DND-41 (cell line): ENCODE results near the gene INAFM1.

ENCODE experiments used
- ATAC-seq: fragments of 200-7000 bp; cut with Tn5 transposase; 3 replicates; pipeline ENCODE4 v1.9.1; 2021; ENCODE audit warnings: low read depth; ENCODE audit not compliant: insufficient read depth
- DNase-seq: peaks from one replicate; pipeline ENCODE4 v3.0.0-alpha.2; 2020
- H2AFZ ChIP-seq: 2 replicates; pipeline ENCODE4 v1.6.0; 2012; ENCODE audit warnings: low read depth, low read length
- H3K27ac ChIP-seq: 2 replicates; pipeline ENCODE4 v1.5.1; 2012; ENCODE audit warnings: low read length, inconsistent platforms
- H3K27me3 ChIP-seq: fragments of 200-600 bp; sonication (generic); 2 replicates; pipeline ENCODE4 v1.6.0; 2012; ENCODE audit warnings: low read length, mild to moderate bottlenecking, inconsistent platforms; ENCODE audit not compliant: insufficient read depth, poor library complexity
- H3K36me3 ChIP-seq: 2 replicates; pipeline ENCODE4 v1.5.1; 2012; ENCODE audit warnings: low read length, inconsistent platforms; ENCODE audit not compliant: insufficient read depth
- H3K4me1 ChIP-seq: 2 replicates; pipeline ENCODE4 v1.5.1; 2012; ENCODE audit warnings: mild to moderate bottlenecking, low read length; ENCODE audit not compliant: insufficient read depth
- H3K4me2 ChIP-seq: 2 replicates; pipeline ENCODE4 v1.6.0; 2012; ENCODE audit warnings: mild to moderate bottlenecking, moderate library complexity, low read length, inconsistent platforms; ENCODE audit not compliant: insufficient read depth
- H3K4me3 ChIP-seq, 2 experiments: fragments of 200-600 bp in 1 of 2; shearing (Covaris generic) in 1 of 2; 2 replicates each; pipeline ENCODE4 v1.5.1; 2012 to 2016; ENCODE audit warnings: inconsistent platforms in 2 of 2, low read length in 2 of 2, mild to moderate bottlenecking in 2 of 2, low read depth in 1 of 2, moderate library complexity in 1 of 2
- H3K79me2 ChIP-seq: 2 replicates; pipeline ENCODE4 v1.6.0; 2012; ENCODE audit warnings: low read length, inconsistent platforms; ENCODE audit not compliant: insufficient read depth
- H3K9ac ChIP-seq: 2 replicates; pipeline ENCODE4 v1.6.0; 2012; ENCODE audit warnings: low read depth, mild to moderate bottlenecking, inconsistent platforms, low read length, moderate library complexity
- H3K9me3 ChIP-seq: 2 replicates; pipeline ENCODE4 v1.5.1; 2012; ENCODE audit warnings: low read length, moderate library complexity, mild to moderate bottlenecking, inconsistent platforms; ENCODE audit not compliant: insufficient read depth, severe bottlenecking
- H4K20me1 ChIP-seq: 2 replicates; pipeline ENCODE4 v1.6.0; 2012; ENCODE audit warnings: low read length; ENCODE audit not compliant: insufficient read depth
- CTCF ChIP-seq: IDR thresholded peaks from 2 replicates; pipeline ENCODE4 v1.5.1; 2012; ENCODE audit warnings: borderline replicate concordance, low read length, moderate library complexity, mild to moderate bottlenecking; ENCODE audit not compliant: poor library complexity, severe bottlenecking; ENCODE audit errors: extremely low read depth
- EZH2 ChIP-seq: IDR thresholded peaks from 3 replicates; pipeline ENCODE4 v1.6.1; 2012; ENCODE audit warnings: borderline replicate concordance, low read depth, mild to moderate bottlenecking, moderate library complexity, low read length, inconsistent platforms; ENCODE audit not compliant: severe bottlenecking

Gene INAFM1

GRCh38 chr19:47267350-47267759, 7.3 kb upstream of the INAFM1 start:
- Histone ChIP-seq H3K9me3 (no peaks in the 10 kb centered on the region), H3K9ac (no peak overlapping the region), H3K79me2 (no peaks in the 10 kb centered on the region), H3K36me3 (peaks cover 44% of the 10 kb centered on the region), H3K4me1 (peaks cover 6% of the 10 kb centered on the region), H3K4me3 (no peak overlapping the region), H3K27me3 (no peaks in the 10 kb centered on the region), H3K27ac (no peak overlapping the region; the same call in 1 of the 2 replicates), H2AFZ (no peak overlapping the region), H3K4me2 (no peak overlapping the region), H4K20me1 (no peaks in the 10 kb centered on the region)
- ATAC-seq = no peak
- TF ChIP-seq CTCF (no peak), EZH2 (no peak)
- DNase-seq = no peak

- H3K27me3 ChIP-seq = no peaks in the 10 kb centered on the region
- peaks cover 12% of the 10 kb centered on the region for H3K4me1 ChIP-seq
- no peak overlapping the region for H3K4me3 ChIP-seq
- H4K20me1 ChIP-seq = no peaks in the 10 kb centered on the region
- H3K9me3 ChIP-seq = no peaks in the 10 kb centered on the region
- H3K36me3 ChIP-seq = peaks cover 38% of the 10 kb centered on the region
- DNase-seq = no peak
- no peaks in the 10 kb centered on the region for H3K79me2 ChIP-seq
- H3K9ac ChIP-seq = no peak overlapping the region
- TF ChIP-seq CTCF (no peak), EZH2 (no peak)
- H3K4me2 ChIP-seq = no peak overlapping the region
- H3K27ac ChIP-seq = no peak overlapping the region
- no peak overlapping the region for H2AFZ ChIP-seq
- no peak for ATAC-seq
These were observed 6.7 kb upstream of the INAFM1 start for GRCh38 chr19:47268028-47268427.

- Histone ChIP-seq H3K9me3 (no peaks in the 10 kb centered on the region), H4K20me1 (no peaks in the 10 kb centered on the region), H3K79me2 (no peaks in the 10 kb centered on the region), H3K4me1 (peaks cover 15% of the 10 kb centered on the region), H3K4me2 (no peak overlapping the region), H3K36me3 (peaks cover 30% of the 10 kb centered on the region), H3K4me3 (no peak overlapping the region), H3K27me3 (no peaks in the 10 kb centered on the region), H3K9ac (no peak overlapping the region), H3K27ac (no peak overlapping the region), H2AFZ (no peak overlapping the region)
- no peak for TF ChIP-seq CTCF
- TF ChIP-seq EZH2 = no peak
- ATAC-seq (no peak), DNase-seq (no peak)
These were observed 5.1 kb upstream of the INAFM1 start for GRCh38 chr19:47269596-47269995.

- H3K9ac ChIP-seq = no peak overlapping the region
- H3K27ac ChIP-seq = no peak overlapping the region
- H3K9me3 ChIP-seq = no peaks in the 10 kb centered on the region
- no peak overlapping the region for H3K4me2 ChIP-seq
- H3K4me3 ChIP-seq = no peak overlapping the region
- ATAC-seq = no peak
- peaks cover under 1% of the 10 kb centered on the region; the same call in 1 of the 2 replicates for H3K79me2 ChIP-seq
- peaks cover 23% of the 10 kb centered on the region for H3K36me3 ChIP-seq
- H3K4me1 ChIP-seq = peaks cover 22% of the 10 kb centered on the region
- H3K27me3 ChIP-seq = no peaks in the 10 kb centered on the region
- no peak overlapping the region for H2AFZ ChIP-seq
- no peak for DNase-seq
- peaks cover 6% of the 10 kb centered on the region; the same call in 1 of the 2 replicates for H4K20me1 ChIP-seq
- TF ChIP-seq EZH2 (no peak), CTCF (no peak)
These were observed 4.3 kb upstream of the INAFM1 start for GRCh38 chr19:47270408-47270807.
